ENCODE results near the gene CYP27B1.

DNA sequence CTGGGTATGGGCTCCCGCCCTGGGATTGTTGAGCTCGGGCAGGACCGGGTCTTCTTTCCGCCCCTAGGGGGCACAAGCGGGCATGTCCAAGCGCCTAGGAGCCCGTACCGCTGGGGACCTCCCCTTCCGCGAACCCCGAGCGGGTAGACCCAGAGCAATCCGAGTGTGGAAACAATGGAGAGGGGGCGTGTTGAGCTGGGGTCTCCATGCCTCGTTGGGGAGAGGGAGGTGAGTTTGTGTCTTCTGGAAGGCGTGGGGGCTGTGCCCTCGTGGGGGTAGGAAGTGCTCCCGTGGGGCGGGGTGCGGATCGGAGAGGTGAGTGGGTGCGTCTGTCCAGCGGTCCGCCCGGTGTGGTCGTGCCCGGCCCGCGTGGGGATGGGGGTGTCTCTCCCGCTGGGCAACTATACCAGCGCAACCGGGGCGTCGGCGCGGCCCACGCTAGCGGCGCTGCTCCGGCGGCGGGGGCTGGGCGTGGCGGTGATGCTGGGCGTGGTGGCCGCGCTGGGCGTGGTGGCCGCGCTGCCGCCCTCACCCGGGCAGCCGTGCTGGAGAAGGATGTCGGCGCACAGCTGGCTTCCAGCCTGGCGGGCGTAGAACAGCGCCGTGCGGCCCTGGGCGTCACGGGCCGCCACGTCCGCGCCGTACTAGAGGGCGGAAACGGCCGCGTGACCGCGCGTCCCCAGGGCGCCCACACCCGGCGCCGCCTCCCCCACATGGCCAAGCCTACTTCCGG, 40.6 kb downstream of the CYP27B1 start:
- TF ChIP-seq EP300 (IDR thresholded peaks at IDR 0.05) (no peak), POLR2A (IDR thresholded peaks at IDR 0.05) (no peak)

Measured in upper lobe of left lung (tissue), 4 donors.